T-helper 2 cell treated with Interferon-gamma antibody and Interleukin-4, amounts not matched to agents 100 ng/mL and 5 ng/mL, for 36 hours (primary cell): Measurements from ENCODE around the gene AURKA. TPM values are rescaled to one million over a fixed set of nuclear protein-coding genes. Genes with fewer than 3 reads are reported as not detected.

ENCODE experiments used
- total RNA-seq: library from RNA; stranded (reverse); gene quantifications from 2 replicates; pipeline ENCODE4 v1.2.3, GENCODE V29; 2022

The AURKA gene
- total RNA-seq, 1 donor from 2014 or later, result 62.9 TPM

Other genes with a start within 250 kb of the AURKA start
- gene MC3R, start 143.5 kb downstream of the AURKA start, total RNA-seq, result not detected in 2 replicates
- gene FAM210B, start 33.2 kb downstream of the AURKA start, total RNA-seq, result 6.7 and 6.8 TPM in 2 replicates
- gene CSTF1, start 430 bp upstream of the AURKA start, total RNA-seq, result 48.6 and 49.4 TPM in 2 replicates
- 5.3 and 5.5 TPM in 2 replicates for gene CASS4, start 20.0 kb upstream of the AURKA start, total RNA-seq
- 117 and 120 TPM in 2 replicates for gene RTF2, start 76.4 kb upstream of the AURKA start, total RNA-seq
- gene FAM209A, start 132.5 kb upstream of the AURKA start, total RNA-seq, result 1.5 and 1.6 TPM in 2 replicates
- gene FAM209B, start 141.0 kb upstream of the AURKA start, total RNA-seq, result 0.86 and 1.5 TPM in 2 replicates
- gene TFAP2C, start 237.1 kb upstream of the AURKA start, total RNA-seq, result not detected in 2 replicates